H9 (cell line): ENCODE results near the gene BPIFB2. TPM values are rescaled to one million over a fixed set of nuclear protein-coding genes. Genes with fewer than 3 reads are reported as not detected.

ENCODE experiments used
- DNase-seq: peaks from one replicate; pipeline ENCODE4 v3.0.0-alpha.2; 2017
- H2AFZ ChIP-seq: one replicate; pipeline ENCODE4 v1.6.1; 2013; ENCODE audit warnings: mild to moderate bottlenecking, low read length, control low read depth, moderate library complexity
- H2AK5ac ChIP-seq: 2 replicates; pipeline ENCODE4 v1.6.1; 2013; ENCODE audit warnings: low read length, control low read depth, mixed read lengths; ENCODE audit not compliant: insufficient read length
- H2BK120ac ChIP-seq: one replicate; pipeline ENCODE4 v1.6.1; 2013; ENCODE audit warnings: low read depth, mild to moderate bottlenecking, low read length, control low read depth, inconsistent platforms; ENCODE audit not compliant: poor library complexity, severe bottlenecking
- H2BK12ac ChIP-seq: 2 replicates; pipeline ENCODE4 v1.6.1; 2013; ENCODE audit warnings: low read length, control low read depth, mixed read lengths, low read depth; ENCODE audit not compliant: insufficient read length
- H2BK15ac ChIP-seq: 2 replicates; pipeline ENCODE4 v1.6.1; 2013; ENCODE audit warnings: low read depth, low read length, control low read depth
- H2BK20ac ChIP-seq: one replicate; pipeline ENCODE4 v1.6.1; 2013; ENCODE audit warnings: low read depth, mild to moderate bottlenecking, low read length, control low read depth, inconsistent platforms; ENCODE audit not compliant: poor library complexity, severe bottlenecking
- H2BK5ac ChIP-seq: 2 replicates; pipeline ENCODE4 v1.6.1; 2013; ENCODE audit warnings: low read length, control low read depth, mixed read lengths; ENCODE audit not compliant: insufficient read length
- H3K14ac ChIP-seq: 2 replicates; pipeline ENCODE4 v1.6.1; 2013; ENCODE audit warnings: low read length, control low read depth; ENCODE audit not compliant: insufficient read depth
- H3K18ac ChIP-seq: 2 replicates; pipeline ENCODE4 v1.6.1; 2013; ENCODE audit warnings: low read depth, mild to moderate bottlenecking, mixed read lengths, low read length, control low read depth; ENCODE audit not compliant: insufficient read length
- H3K23ac ChIP-seq: 2 replicates; pipeline ENCODE4 v1.6.1; 2013; ENCODE audit warnings: low read length, control low read depth, mixed read lengths, low read depth; ENCODE audit not compliant: insufficient read length
- H3K23me2 ChIP-seq: 2 replicates; pipeline ENCODE4 v1.6.1; 2013; ENCODE audit warnings: low read depth, mild to moderate bottlenecking, mixed read lengths, low read length, control low read depth; ENCODE audit not compliant: insufficient read length, poor library complexity, severe bottlenecking
- H3K27ac ChIP-seq: 2 replicates; pipeline ENCODE4 v1.5.1; 2013; ENCODE audit warnings: low read length, control low read depth, mixed read lengths, low read depth; ENCODE audit not compliant: insufficient read length
- H3K27me3 ChIP-seq: 2 replicates; pipeline ENCODE4 v1.6.1; 2013; ENCODE audit warnings: low read length, control low read depth, inconsistent platforms; ENCODE audit not compliant: insufficient read depth
- H3K4ac ChIP-seq: 2 replicates; pipeline ENCODE4 v1.6.1; 2013; ENCODE audit warnings: low read depth, mild to moderate bottlenecking, control low read depth, inconsistent platforms, low read length, moderate library complexity
- H3K4me1 ChIP-seq: 2 replicates; pipeline ENCODE4 v1.6.1; 2013; ENCODE audit warnings: low read length, control low read depth, inconsistent platforms; ENCODE audit not compliant: insufficient read depth
- H3K4me2 ChIP-seq: 2 replicates; pipeline ENCODE4 v1.6.1; 2013; ENCODE audit warnings: low read length, control low read depth, mixed read lengths; ENCODE audit not compliant: insufficient read length, insufficient read depth
- H3K56ac ChIP-seq: 2 replicates; pipeline ENCODE4 v1.6.1; 2013; ENCODE audit warnings: low read depth, mild to moderate bottlenecking, mixed read lengths, low read length, control low read depth; ENCODE audit not compliant: insufficient read length
- H3K79me1 ChIP-seq: 2 replicates; pipeline ENCODE4 v1.6.1; 2013; ENCODE audit warnings: low read depth, mild to moderate bottlenecking, moderate library complexity, low read length, control low read depth, inconsistent platforms; ENCODE audit not compliant: insufficient read depth, poor library complexity, severe bottlenecking
- H3K79me2 ChIP-seq: 2 replicates; pipeline ENCODE4 v1.6.1; 2013; ENCODE audit warnings: low read length, control low read depth, inconsistent platforms; ENCODE audit not compliant: insufficient read depth
- H3K9ac ChIP-seq: 2 replicates; pipeline ENCODE4 v1.6.1; 2013; ENCODE audit warnings: low read length, control low read depth, mixed read lengths; ENCODE audit not compliant: insufficient read length; ENCODE audit errors: extremely low read depth
- H3K9me3 ChIP-seq: one replicate; pipeline ENCODE4 v1.6.1; 2013; ENCODE audit warnings: low read depth, low read length, inconsistent platforms; ENCODE audit not compliant: control insufficient read depth
- H3T11ph ChIP-seq: one replicate; pipeline ENCODE4 v1.6.1; 2013; ENCODE audit warnings: mild to moderate bottlenecking, low read length, control low read depth, inconsistent platforms
- H4K20me1 ChIP-seq: one replicate; pipeline ENCODE4 v1.6.1; 2013; ENCODE audit not compliant: control insufficient read depth, insufficient read length, insufficient read depth
- H4K5ac ChIP-seq: 2 replicates; pipeline ENCODE4 v1.6.1; 2013; ENCODE audit warnings: low read depth, mild to moderate bottlenecking, mixed read lengths, low read length, control low read depth; ENCODE audit not compliant: insufficient read length
- H4K8ac ChIP-seq: replicated peaks from 2 replicates; pipeline ENCODE4 v1.6.1; 2013; ENCODE audit warnings: low read length, control low read depth, mixed read lengths, low read depth; ENCODE audit not compliant: insufficient read length
- H4K91ac ChIP-seq: 2 replicates; pipeline ENCODE4 v1.6.1; 2013; ENCODE audit warnings: low read depth, mild to moderate bottlenecking, moderate library complexity, mixed read lengths, low read length, control low read depth; ENCODE audit not compliant: insufficient read length
- H3K27ac Mint-ChIP-seq, 3 experiments: 2 replicates in 2 of 3; 3 replicates in 1 of 3; pipeline ENCODE4 v1.8.0; 2020 to 2021; ENCODE audit warnings: mixed read lengths in 3 of 3, mild to moderate bottlenecking in 1 of 3, moderate library complexity in 1 of 3
- H3K27me3 Mint-ChIP-seq: 2 replicates; pipeline ENCODE4 v1.8.0; 2021; ENCODE audit warnings: low read depth, mild to moderate bottlenecking, moderate library complexity, mixed read lengths
- H3K36me3 Mint-ChIP-seq, 3 experiments: 2 replicates in 2 of 3; 3 replicates in 1 of 3; pipeline ENCODE4 v1.8.0; 2020 to 2021; ENCODE audit warnings: low read depth in 3 of 3, mixed read lengths in 3 of 3; ENCODE audit not compliant: insufficient read depth in 1 of 3
- H3K4me1 Mint-ChIP-seq, 2 experiments: 2 replicates each; pipeline ENCODE4 v1.8.0; 2020; ENCODE audit warnings: mixed read lengths in 2 of 2
- H3K4me3 Mint-ChIP-seq, 2 experiments: 2 replicates in 1 of 2; 3 replicates in 1 of 2; pipeline ENCODE4 v1.8.0; 2020 to 2021; ENCODE audit warnings: mild to moderate bottlenecking in 2 of 2, mixed read lengths in 2 of 2, moderate library complexity in 1 of 2
- H3K9me3 Mint-ChIP-seq, 2 experiments: 2 replicates in 1 of 2; 3 replicates in 1 of 2; pipeline ENCODE4 v1.8.0; 2020; ENCODE audit warnings: mild to moderate bottlenecking in 2 of 2, mixed read lengths in 2 of 2, moderate library complexity in 1 of 2
- WGBS: extraction: QIAGEN DNeasy Blood & Tissue Kit; methylation state at CpG from one replicate; pipeline ENCODE4 v1.1.7; 2013; ENCODE audit warnings: missing lambda C conversion rate, low lambda C conversion rate, mixed read lengths; ENCODE audit not compliant: insufficient read length; ENCODE audit errors: extremely low coverage; 5-methylcytosine and 5-hydroxymethylcytosine counted together
- total RNA-seq: library from RNA; stranded (reverse); gene quantifications from 2 replicates; pipeline ENCODE4 v1.2.1, GENCODE V29; 2021
- TF ChIP-seq, protein P1 (sequence below): fragments of 200-600 bp; sonication (generic); conservative IDR thresholded peaks from 3 replicates; pipeline ENCODE4 v1.8.0; 2021; ENCODE audit warnings: antibody characterized with exemption, mild to moderate bottlenecking

Gene BPIFB2
- total RNA-seq, 1 experiment from 2014 or later = not detected

DNA sequence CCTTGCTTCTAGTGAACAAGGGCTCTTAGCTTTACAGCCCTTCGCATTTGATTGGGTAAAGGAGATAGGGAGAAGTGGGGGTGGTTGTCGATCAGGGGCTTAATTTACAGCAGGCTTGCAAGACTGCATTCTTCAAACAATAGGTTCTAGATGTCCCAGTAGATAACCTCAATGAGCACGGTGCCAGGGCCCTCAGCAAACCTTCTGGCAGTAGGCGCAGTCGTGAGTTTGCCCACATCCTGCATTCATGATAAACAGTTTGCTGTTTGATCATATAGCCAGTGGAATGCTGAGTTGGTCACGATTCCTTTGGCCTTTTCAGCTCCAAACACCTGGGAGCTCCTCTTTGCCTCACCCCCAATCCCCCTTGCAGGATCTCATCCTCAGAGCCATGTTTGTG lies 30.8 kb upstream of the BPIFB2 start:
- H3K4me2 ChIP-seq = no peak overlapping the region
- no peak overlapping the region for H2AK5ac ChIP-seq
- H3K4ac ChIP-seq = no peak overlapping the region
- Mint-ChIP-seq H3K4me1 (peaks cover 14 to 23% of the 10 kb centered on the region in 2 experiments), H3K27me3 (peaks cover 10% of the 10 kb centered on the region), H3K9me3 (peaks cover 8 to 11% of the 10 kb centered on the region in 2 experiments), H3K36me3 (peaks cover 0 to 8% (median 8%) of the 10 kb centered on the region in 3 experiments; a peak in 5 of 7 replicates), H3K27ac (peak overlapping the region in 1 of 3 experiments; percentile 65; a peak in 1 of 7 replicates), H3K4me3 (no peak overlapping the region; a peak in 1 of 5 replicates)
- no peak overlapping the region for H3K23ac ChIP-seq
- no peaks in the 10 kb centered on the region for H4K20me1 ChIP-seq
- peaks cover 4% of the 10 kb centered on the region; the same call in 1 of the 2 replicates for H3K4me1 ChIP-seq
- H3K9ac ChIP-seq = no peak overlapping the region
- no peak overlapping the region for H4K8ac ChIP-seq
- TF ChIP-seq, protein P1, sequence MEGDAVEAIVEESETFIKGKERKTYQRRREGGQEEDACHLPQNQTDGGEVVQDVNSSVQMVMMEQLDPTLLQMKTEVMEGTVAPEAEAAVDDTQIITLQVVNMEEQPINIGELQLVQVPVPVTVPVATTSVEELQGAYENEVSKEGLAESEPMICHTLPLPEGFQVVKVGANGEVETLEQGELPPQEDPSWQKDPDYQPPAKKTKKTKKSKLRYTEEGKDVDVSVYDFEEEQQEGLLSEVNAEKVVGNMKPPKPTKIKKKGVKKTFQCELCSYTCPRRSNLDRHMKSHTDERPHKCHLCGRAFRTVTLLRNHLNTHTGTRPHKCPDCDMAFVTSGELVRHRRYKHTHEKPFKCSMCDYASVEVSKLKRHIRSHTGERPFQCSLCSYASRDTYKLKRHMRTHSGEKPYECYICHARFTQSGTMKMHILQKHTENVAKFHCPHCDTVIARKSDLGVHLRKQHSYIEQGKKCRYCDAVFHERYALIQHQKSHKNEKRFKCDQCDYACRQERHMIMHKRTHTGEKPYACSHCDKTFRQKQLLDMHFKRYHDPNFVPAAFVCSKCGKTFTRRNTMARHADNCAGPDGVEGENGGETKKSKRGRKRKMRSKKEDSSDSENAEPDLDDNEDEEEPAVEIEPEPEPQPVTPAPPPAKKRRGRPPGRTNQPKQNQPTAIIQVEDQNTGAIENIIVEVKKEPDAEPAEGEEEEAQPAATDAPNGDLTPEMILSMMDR = no peak
- H4K91ac ChIP-seq = no peak overlapping the region
- H2BK12ac ChIP-seq = no peak overlapping the region
- H2BK15ac ChIP-seq = no peak overlapping the region
- no peaks in the 10 kb centered on the region for H3K79me2 ChIP-seq
- no peak overlapping the region for H3T11ph ChIP-seq
- no peak overlapping the region for H3K56ac ChIP-seq
- peak; percentile 14 for DNase-seq
- H2BK120ac ChIP-seq = no peak overlapping the region
- no peak overlapping the region for H2BK5ac ChIP-seq
- H3K27me3 ChIP-seq = no peaks in the 10 kb centered on the region
- H2BK20ac ChIP-seq = no peak overlapping the region
- H4K5ac ChIP-seq = no peak overlapping the region
- no peak overlapping the region for H3K18ac ChIP-seq
- no CpG with 5 or more reads among the region's 6 CpGs for WGBS
- H2AFZ ChIP-seq = no peak overlapping the region
- no peaks in the 10 kb centered on the region for H3K23me2 ChIP-seq
- no peaks in the 10 kb centered on the region for H3K9me3 ChIP-seq
- no peak overlapping the region for H3K27ac ChIP-seq
- no peaks in the 10 kb centered on the region for H3K79me1 ChIP-seq
- H3K14ac ChIP-seq = no peak overlapping the region
